GF-D8 (cell line): ENCODE measurements around the gene PRDM2.

Source experiments
- DNase-seq: peaks from one replicate; lab custom pipeline; 2025; lab: John Stamatoyannopoulos, UW

Gene PRDM2

GRCh38 chr1:13764588-13765332 lies 64.8 kb downstream of the PRDM2 start:
- DNase-seq: no peak

DNA sequence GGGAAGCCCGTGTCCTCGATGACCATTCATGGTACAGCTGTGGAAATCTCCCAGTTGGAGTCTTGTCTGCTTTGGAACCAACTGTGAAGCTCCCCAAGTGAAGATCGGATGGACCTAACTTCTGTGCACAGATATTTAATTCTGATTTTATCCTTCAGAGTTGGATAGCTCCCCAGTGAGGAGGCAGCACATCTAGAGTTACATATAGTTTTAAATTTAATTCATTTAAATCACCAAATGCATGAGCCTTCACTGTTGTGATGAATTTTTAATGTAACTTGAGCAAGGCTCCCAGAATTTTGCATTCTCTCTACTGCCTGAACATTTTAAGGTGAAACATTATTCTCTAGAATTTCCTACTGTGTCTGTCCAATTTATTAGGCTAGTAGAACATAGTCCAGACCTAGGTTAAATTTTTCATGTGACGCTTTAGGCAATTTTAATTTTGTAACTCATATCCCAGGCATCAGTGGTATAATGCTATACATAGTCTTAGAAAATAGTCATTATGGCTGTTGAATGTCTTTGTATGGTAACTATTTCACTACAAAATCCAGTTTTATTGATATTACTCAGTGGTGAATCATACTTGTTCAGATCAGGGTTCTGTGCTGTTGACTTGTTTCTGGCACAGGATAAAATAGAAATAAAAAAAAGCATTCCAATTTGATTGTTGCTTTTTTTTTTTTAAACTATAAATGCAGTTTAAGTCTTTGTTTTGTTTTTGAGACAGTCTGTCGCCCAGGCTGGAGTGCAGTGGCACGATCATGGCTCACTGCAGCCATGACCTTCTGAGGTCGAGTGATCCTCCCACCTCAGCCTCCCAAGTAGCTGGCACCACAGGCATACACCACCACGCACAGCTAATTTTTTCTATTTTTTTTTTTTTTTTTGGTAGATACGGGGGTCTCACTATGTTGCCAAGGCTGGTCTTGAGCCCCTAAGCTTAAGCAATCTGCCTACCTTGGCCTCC lies 66.9 kb downstream of the PRDM2 start:
- no peak for DNase-seq

DNA sequence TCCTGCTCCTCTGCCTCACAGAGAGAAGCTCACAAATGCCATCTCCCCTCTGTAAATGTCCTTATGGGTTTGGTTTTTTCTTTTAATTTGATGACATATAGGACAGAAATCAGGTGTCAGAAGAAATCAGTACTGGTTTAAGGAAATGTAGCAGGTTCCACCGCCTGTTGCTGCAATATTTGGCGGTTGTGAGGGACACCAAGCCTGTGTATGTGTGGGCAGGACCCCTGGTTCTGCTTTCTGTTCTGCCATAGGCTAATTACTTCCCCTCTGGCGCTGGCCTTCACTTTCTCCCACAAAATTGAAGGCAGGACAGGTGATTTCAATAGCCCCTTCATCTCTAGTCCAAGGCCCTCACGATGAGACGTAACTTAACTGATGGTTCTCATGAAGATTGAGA lies 69.2 kb downstream of the PRDM2 start:
- DNase-seq: no peak

DNA sequence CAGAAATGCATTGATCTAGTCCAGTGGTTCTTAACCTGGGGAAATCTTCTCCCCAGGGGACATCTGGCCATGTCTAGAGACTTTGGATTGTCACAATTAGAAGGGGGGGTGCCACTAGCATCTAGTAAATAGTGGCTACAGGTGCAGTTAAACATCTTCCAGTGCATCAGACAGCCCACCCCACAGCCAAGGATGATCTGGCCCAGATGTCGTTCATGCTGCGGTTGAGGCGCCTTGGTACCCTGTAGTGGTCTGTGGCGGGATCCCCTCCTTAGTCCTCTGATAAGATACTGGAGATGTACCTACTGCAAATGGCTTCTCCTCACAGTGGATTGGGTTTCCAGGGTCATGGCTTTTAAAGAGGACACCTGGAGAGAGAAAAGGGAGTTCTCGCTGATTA lies 69.8 kb downstream of the PRDM2 start:
- no peak for DNase-seq

GRCh38 chr1:13770743-13771142 lies 70.8 kb downstream of the PRDM2 start:
- DNase-seq: no peak

DNA sequence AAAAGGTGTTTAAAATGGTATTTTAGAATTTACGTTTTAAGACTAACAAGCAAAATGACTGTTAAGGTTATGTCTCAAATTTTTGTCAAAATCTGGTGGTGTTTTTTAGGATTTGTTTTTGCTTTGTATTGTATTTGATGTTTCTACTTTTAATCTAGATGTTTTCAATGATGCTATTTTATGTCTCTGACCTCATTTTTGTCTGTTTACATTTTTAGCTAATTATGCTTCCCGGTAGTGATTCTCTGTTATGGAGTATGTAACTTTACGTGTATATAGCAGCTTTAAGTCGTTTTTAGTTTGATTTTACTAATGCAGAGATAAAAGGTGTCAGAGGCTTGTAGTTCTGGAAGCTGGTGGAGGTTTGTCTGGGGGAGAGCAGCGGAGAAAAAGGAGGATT lies 71.8 kb downstream of the PRDM2 start:
- no peak for DNase-seq

DNA sequence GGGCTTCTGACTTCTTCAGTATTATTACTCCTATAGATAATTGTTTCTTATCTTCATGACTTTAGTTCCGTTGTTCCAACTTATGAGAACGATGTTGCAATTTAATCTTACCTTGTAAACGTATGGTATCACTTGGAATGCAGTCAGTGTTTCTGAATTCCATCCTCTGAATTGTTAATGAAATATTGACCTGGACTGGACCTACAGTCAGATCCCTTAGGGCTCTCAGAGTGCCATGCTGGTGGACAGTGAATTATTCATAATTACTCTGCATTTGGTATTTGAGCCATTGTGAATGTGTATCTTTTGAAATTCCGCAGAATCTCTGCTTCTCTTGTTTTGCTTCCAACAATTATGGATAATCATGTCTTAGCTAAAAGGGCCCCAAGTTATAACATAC lies 72.3 kb downstream of the PRDM2 start:
- no peak for DNase-seq

DNA sequence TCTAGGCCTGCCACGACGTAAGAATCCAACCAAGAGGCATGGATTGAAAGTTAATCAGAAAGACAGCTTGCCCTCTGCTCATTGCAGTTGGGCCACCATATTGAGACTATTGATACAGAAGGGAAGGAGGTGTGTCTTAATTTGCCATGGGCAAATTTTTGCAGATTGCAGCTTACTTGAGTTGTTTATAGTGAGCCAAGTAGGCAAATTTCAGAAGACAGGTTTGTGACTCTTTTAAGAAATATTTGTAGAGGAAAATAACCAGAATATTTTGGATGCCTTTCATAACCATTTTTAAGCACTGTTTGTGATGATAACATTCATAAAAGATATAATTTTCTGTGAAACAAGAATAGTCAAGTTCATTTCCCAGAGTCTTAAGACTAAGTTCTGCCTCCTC lies 74.1 kb downstream of the PRDM2 start:
- no peak for DNase-seq

- DNase-seq: no peak
Measured at GRCh38 chr1:13775459-13775858, 75.5 kb downstream of the PRDM2 start.

GRCh38 chr1:13775916-13776315 lies 75.9 kb downstream of the PRDM2 start:
- no peak for DNase-seq

DNA sequence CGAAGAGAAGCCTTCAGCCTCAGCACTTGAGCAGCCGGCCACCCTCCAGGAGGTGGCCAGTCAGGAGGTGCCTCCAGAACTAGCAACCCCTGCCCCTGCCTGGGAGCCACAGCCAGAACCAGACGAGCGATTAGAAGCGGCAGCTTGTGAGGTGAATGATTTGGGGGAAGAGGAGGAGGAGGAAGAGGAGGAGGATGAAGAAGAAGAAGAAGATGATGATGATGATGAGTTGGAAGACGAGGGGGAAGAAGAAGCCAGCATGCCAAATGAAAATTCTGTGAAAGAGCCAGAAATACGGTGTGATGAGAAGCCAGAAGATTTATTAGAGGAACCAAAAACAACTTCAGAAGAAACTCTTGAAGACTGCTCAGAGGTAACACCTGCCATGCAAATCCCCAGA lies 78.4 kb downstream of the PRDM2 start:
- DNase-seq: no peak

GRCh38 chr1:13779930-13780329 lies 79.9 kb downstream of the PRDM2 start:
- DNase-seq: no peak

GRCh38 chr1:13780780-13781179 lies 80.8 kb downstream of the PRDM2 start:
- DNase-seq: no peak

DNA sequence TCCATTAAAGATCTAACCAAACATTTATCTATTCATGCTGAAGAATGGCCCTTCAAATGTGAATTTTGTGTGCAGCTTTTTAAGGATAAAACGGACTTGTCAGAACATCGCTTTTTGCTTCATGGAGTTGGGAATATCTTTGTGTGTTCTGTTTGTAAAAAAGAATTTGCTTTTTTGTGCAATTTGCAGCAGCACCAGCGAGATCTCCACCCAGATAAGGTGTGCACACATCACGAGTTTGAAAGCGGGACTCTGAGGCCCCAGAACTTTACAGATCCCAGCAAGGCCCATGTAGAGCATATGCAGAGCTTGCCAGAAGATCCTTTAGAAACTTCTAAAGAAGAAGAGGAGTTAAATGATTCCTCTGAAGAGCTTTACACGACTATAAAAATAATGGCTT lies 81.2 kb downstream of the PRDM2 start:
- DNase-seq: no peak

DNA sequence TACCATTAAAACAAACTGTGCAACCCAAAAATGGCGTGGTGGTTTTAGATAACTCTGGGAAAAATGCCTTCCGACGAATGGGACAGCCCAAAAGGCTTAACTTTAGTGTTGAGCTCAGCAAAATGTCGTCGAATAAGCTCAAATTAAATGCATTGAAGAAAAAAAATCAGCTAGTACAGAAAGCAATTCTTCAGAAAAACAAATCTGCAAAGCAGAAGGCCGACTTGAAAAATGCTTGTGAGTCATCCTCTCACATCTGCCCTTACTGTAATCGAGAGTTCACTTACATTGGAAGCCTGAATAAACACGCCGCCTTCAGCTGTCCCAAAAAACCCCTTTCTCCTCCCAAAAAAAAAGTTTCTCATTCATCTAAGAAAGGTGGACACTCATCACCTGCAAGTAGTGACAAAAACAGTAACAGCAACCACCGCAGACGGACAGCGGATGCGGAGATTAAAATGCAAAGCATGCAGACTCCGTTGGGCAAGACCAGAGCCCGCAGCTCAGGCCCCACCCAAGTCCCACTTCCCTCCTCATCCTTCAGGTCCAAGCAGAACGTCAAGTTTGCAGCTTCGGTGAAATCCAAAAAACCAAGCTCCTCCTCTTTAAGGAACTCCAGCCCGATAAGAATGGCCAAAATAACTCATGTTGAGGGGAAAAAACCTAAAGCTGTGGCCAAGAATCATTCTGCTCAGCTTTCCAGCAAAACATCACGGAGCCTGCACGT lies 82.1 kb downstream of the PRDM2 start:
- no peak for DNase-seq

GRCh38 chr1:13782634-13783360 lies 82.8 kb downstream of the PRDM2 start:
- DNase-seq: no peak

DNA sequence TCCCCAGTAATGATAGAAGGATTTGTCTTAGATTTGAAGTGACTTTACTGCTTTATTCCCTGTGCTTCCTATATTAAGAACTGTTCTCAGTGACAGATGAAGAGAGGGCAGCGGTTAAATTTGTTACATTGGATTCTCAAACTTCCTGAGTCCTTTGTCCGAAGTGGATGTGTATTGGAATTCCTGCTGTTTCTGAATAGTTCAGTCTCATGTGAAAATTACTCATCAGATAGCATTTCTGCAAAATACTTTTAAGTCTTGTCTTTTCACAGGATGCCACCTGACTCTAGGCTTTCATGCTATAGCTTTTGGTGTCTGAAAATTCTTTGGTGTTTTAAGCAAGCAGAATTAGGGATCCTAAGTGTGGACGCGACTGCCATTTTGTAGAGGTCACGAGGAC lies 83.6 kb downstream of the PRDM2 start:
- no peak for DNase-seq

DNA sequence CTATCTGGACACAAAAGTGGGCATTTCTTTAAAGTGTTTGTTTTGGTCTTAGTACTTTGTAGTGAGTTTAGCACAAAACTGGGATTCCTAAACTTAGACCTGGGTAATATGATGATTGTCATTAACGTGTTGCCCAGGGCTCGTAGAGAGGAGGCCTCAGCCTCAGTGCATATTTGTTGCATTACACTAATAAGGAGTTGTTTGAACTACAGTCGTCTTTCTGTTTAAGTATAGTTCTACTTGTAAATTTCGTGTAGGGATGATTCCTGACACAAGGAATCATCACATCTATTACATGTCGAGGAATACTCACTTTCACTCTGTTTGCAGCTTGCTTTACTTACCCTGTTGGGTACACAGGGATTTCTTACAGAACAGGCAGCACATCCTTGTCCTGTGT lies 85.0 kb downstream of the PRDM2 start:
- DNase-seq: no peak

GRCh38 chr1:13786541-13786940 lies 86.6 kb downstream of the PRDM2 start:
- no peak for DNase-seq

- DNase-seq: no peak
Measured at GRCh38 chr1:13788795-13789194, 88.8 kb downstream of the PRDM2 start.

DNA sequence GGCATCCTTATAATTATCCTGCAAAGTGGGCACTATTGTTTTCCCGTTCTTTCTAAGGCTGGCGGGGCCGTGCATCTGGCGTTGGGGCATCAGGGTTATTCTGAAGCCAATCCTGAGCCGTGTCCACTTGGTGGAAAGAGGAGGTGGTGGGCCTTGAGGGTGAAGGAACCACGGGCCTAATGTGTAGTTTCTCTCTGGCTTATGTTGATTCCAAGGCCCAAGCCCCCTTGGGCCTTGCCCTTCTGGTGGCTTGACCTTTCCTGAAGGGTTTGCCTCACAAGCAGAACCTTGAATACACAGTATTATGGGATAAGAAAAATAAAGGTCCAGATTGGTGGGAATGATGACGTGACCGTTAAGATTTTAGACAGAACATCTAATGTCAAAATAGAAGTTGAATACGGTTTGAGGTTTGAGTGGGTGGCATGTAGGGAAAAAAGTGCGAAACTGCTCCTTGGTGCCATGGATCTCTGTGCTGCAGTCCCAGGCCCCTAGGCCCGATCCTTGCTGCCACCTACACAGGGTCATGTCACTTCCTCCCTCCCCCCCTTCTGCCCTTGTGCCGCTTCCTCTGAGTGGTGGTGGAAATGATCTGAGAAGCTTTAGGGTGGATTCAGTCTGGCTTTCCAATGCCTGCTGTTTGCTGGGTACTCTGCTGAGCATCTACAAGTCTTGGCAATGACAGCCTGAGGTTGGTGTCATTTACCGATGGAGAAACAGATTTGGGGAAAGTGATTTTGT lies 90.5 kb downstream of the PRDM2 start:
- DNase-seq: no peak
